ACC112 (cell line): ENCODE data around the gene BST1.

Experiments
- H2AFZ ChIP-seq: fragments of 200-600 bp; sonication (generic); one replicate; pipeline ENCODE4 v1.6.0; 2017; ENCODE audit warnings: antibody characterized with exemption, low read length; ENCODE audit not compliant: unreplicated experiment
- H3K27ac ChIP-seq: fragments of 200-600 bp; sonication (generic); 2 replicates; pipeline ENCODE4 v1.5.1; 2014; ENCODE audit warnings: low read depth, mild to moderate bottlenecking, antibody characterized with exemption, low read length, moderate library complexity
- H3K27me3 ChIP-seq: fragments of 200-600 bp; sonication (generic); 2 replicates; pipeline ENCODE4 v1.6.1; 2014; ENCODE audit warnings: mild to moderate bottlenecking, antibody characterized with exemption, low read length, moderate library complexity, mixed read lengths; ENCODE audit not compliant: insufficient read depth
- H3K36me3 ChIP-seq: fragments of 200-600 bp; sonication (generic); 2 replicates; pipeline ENCODE4 v1.6.1; 2016; ENCODE audit warnings: mild to moderate bottlenecking, antibody characterized with exemption, low read length, moderate library complexity, mixed read lengths; ENCODE audit not compliant: insufficient read depth
- H3K4me1 ChIP-seq: fragments of 200-600 bp; sonication (generic); one replicate; pipeline ENCODE4 v1.6.1; 2016; ENCODE audit warnings: low read length, mixed read lengths; ENCODE audit not compliant: insufficient read depth, unreplicated experiment, control insufficient read depth
- H3K4me3 ChIP-seq: fragments of 200-600 bp; sonication (generic); 2 replicates; pipeline ENCODE4 v1.5.1; 2014; ENCODE audit warnings: mild to moderate bottlenecking, low read depth, low read length
- H3K79me2 ChIP-seq: fragments of 200-600 bp; sonication (generic); one replicate; pipeline ENCODE4 v1.6.0; 2016; ENCODE audit warnings: low read length; ENCODE audit not compliant: control insufficient read depth, unreplicated experiment, insufficient read depth

Gene BST1

DNA sequence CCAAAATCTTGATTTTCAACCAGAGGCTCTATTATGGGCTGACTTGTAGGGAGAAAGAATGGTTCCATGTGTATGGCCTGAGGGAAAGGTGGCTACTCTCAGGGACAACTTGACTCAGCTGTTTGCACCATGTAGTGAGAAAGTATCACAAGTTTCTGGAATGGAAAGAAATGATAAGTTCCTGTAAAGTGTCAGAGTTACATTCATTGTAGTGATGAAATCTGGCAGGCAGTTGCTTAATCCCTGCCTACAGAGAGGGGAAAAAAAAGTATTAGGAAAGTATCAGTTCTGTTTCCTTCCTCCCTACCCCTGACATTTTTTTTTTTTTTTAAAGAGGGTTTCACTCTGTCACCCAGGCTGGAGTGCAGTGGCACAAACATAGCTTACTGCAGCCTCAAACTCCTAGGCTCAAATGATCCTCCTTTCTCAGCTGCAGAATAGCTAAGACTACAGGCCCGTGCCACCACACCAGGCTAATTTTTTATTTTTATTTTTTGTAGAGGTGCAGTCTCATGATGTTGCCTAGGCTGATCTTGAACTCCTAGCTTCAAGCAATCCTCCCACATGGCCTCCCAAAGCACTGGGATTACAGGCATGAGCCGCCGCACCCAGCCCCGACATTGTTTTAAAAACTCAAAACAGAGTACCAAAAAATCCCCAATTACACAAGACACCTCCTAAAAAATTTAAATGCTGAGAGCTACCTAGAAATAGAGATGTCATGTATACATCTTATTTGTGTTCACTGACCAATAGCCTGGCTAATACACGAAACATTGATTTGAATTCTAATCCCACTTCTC lies 42.9 kb upstream of the BST1 start:
- Histone ChIP-seq H2AFZ (no peak overlapping the region), H3K27ac (peak overlapping the region; percentile 53), H3K4me3 (no peak overlapping the region), H3K4me1 (peaks cover 11% of the 10 kb centered on the region), H3K27me3 (no peaks in the 10 kb centered on the region), H3K79me2 (peaks cover 3% of the 10 kb centered on the region), H3K36me3 (no peaks in the 10 kb centered on the region)

DNA sequence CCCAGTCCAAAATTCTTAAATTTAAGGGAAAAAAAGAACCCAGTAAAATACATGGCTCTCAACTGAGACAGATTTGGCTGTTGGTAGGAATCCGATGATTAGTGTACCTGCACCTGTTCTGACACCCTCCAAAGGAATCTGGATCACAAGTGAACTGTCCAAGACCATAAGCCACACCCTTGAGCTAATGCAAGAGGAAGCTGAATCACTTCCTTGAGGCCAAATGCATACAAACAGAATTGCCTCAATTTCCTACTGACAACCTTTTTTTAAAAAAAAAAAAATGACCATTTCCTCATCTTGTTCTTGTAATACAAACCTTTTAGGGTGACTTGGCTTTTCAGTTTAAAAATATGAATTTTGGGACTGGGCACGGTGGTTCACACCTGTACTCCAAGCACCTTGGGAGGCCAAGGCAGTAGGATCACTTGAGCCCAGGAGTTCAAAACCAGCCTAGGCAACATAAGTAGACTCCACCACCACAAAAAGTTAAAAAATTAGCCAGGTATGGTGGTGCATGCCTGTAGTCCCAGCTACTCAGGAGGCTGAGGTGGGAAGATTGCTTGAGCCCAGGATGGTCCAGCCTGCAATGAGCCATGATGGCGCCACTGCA lies 37.0 kb upstream of the BST1 start:
- H3K27ac ChIP-seq, result peak overlapping the region; percentile 41
- no peak overlapping the region for H3K4me3 ChIP-seq
- peaks cover 11% of the 10 kb centered on the region for H3K79me2 ChIP-seq
- H2AFZ ChIP-seq, result no peak overlapping the region
- no peaks in the 10 kb centered on the region for H3K27me3 ChIP-seq
- peaks cover 9% of the 10 kb centered on the region; the same call in 1 of the 2 replicates for H3K36me3 ChIP-seq
- peaks cover 17% of the 10 kb centered on the region for H3K4me1 ChIP-seq

DNA sequence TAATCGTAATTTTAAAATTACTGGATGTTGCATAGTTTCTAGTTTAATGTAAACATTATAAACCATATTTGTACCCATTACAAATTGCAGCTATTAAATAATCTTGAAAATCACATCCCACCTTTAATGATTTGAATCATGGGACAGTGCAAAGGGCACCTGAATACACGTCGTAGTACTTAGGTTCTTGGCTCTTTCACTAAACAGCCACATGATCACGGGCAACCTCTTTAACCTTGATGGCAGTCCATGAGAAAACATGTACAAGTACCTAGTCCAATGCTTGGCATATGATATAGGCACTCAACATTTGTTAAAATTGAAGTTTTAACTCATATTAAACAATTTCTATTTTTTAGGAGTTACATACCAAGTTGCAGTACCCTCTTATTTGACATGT lies 35.9 kb upstream of the BST1 start:
- peaks cover 11% of the 10 kb centered on the region for H3K36me3 ChIP-seq
- peaks cover 21% of the 10 kb centered on the region for H3K79me2 ChIP-seq
- H3K4me3 ChIP-seq, result no peak overlapping the region
- H3K4me1 ChIP-seq, result peaks cover 17% of the 10 kb centered on the region
- H3K27me3 ChIP-seq, result no peaks in the 10 kb centered on the region
- H3K27ac ChIP-seq, result no peak overlapping the region
- no peak overlapping the region for H2AFZ ChIP-seq

DNA sequence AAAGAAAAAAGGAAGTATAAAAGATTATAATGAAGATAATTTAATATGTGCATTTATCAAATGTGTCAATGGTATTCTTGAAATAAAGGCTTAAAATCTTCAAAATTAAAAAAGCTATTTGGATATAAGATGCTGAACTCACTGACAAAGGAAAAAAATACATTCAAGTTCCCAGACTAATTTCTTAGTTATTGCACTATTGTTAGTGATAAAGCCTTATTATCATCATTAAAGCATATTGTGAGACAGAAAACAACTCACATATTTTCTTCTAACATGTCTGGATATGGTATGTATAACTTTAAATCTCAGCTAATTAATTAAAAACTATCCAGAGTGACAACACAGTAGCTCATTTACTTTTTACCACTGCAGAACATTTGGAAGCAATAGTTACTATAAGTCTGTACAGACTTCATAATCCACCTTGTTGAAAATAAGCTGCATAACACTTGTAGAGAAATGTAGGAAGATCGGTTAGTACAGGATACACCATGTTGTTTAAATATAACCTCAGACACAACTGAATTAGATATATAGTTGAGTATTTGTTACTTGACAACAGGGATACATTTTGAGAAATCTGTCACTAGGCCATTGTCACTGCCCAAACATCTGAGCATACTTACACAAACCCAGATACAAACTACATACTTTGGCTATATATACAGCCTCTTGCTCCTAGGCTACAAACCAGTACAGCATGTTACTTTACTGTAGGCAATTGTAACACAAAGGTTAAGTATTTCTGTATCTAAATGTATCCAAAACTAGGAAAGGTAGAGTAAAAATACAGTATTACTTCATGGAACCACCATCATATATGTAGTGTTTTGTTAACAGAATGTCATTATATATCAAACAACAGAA lies 34.1 kb upstream of the BST1 start:
- Histone ChIP-seq H3K4me3 (no peak overlapping the region), H3K4me1 (peaks cover 17% of the 10 kb centered on the region), H3K79me2 (peaks cover 37% of the 10 kb centered on the region), H2AFZ (peak overlapping the region; percentile 25), H3K36me3 (peaks cover 15% of the 10 kb centered on the region), H3K27me3 (no peaks in the 10 kb centered on the region), H3K27ac (no peak overlapping the region)

DNA sequence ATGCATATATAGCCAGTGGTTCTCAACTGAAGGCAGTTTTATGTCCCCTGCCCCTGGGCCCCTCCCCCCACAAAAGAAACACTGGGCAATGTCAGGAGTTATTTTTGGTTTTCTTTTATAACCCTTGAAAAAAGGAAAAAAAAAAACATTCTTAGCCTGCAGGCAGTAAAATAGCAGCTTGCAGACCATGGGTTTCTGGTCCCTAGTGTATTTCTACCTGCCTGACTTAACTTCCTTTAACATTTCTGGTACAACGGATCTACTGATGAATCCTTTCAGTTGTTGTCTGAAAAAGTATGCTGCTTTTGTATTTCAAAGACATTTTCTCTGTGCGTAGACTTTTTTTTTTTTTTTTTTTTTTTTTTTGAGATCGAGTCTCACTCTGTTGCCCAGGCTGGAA lies 32.3 kb upstream of the BST1 start:
- no peak overlapping the region for H3K27ac ChIP-seq
- H3K4me3 ChIP-seq, result no peak overlapping the region
- peaks cover 15% of the 10 kb centered on the region for H3K36me3 ChIP-seq
- peaks cover 20% of the 10 kb centered on the region for H3K4me1 ChIP-seq
- peaks cover 53% of the 10 kb centered on the region for H3K79me2 ChIP-seq
- no peaks in the 10 kb centered on the region for H3K27me3 ChIP-seq
- H2AFZ ChIP-seq, result no peak overlapping the region

DNA sequence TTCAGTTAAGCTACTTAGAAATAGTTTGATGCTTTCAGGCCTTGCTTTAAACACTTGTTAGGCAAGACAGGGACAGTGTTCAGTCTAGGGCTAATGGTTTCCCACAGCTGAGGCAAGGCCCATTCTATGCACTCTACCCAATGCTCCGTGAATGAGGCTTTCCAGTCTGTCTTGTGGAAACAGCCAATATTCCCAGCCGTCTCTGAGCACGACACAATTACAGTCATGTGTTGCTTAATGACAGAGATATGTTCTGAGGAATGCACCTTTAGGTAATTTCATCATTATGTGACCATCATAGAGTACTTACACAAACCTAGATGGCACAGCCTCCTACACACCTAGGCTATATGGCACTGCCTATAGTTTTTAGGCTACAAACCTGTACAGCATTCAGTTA lies 30.8 kb upstream of the BST1 start:
- peaks cover 17% of the 10 kb centered on the region for H3K4me1 ChIP-seq
- H3K4me3 ChIP-seq, result no peak overlapping the region
- no peak overlapping the region for H3K27ac ChIP-seq
- H2AFZ ChIP-seq, result no peak overlapping the region
- H3K79me2 ChIP-seq, result peaks cover 65% of the 10 kb centered on the region
- H3K36me3 ChIP-seq, result peaks cover 13% of the 10 kb centered on the region
- H3K27me3 ChIP-seq, result no peaks in the 10 kb centered on the region

DNA sequence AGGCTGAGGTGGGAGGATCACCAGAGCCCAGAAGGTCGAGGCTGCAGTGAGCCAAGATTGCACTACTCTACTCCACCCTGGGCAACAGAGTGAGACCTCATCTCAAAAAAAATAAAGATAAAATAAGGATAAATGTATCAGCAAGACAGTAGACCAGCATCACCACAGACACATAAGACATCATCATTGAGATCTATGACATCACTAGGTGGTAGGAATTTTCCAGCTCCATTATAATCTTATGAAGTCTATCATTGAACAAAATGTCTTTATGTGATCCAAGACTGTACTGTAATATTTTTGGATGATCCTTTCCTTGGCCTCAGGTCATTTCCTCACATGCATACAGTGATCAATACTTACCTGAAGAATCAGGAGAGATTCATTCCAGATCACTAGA lies 29.5 kb upstream of the BST1 start:
- H3K36me3 ChIP-seq, result peaks cover 6% of the 10 kb centered on the region
- H3K79me2 ChIP-seq, result peaks cover 77% of the 10 kb centered on the region
- no peaks in the 10 kb centered on the region for H3K27me3 ChIP-seq
- no peak overlapping the region for H3K27ac ChIP-seq
- no peak overlapping the region for H3K4me3 ChIP-seq
- no peak overlapping the region for H2AFZ ChIP-seq
- peaks cover 27% of the 10 kb centered on the region for H3K4me1 ChIP-seq

DNA sequence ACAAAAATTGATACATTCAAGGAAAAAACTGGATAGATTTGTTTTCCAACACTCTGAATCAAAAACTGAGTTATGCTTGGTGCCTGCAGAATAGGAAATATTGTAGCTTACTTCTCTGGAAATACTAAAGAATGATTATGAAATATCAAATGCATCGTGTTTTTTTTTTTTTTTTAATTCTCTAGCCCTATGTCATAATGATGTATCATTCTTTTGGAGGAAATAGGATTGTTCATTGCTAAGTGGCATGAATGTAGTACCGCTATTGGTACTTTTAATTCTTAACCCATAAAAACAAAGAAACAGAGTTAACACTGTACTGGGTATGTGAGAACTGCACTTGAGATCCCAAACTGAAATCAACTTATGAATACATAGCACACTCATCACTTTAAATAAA lies 28.8 kb upstream of the BST1 start:
- no peak overlapping the region for H3K27ac ChIP-seq
- no peak overlapping the region for H2AFZ ChIP-seq
- H3K4me1 ChIP-seq, result peaks cover 27% of the 10 kb centered on the region
- H3K79me2 ChIP-seq, result peaks cover 82% of the 10 kb centered on the region
- peaks cover 6% of the 10 kb centered on the region for H3K36me3 ChIP-seq
- H3K27me3 ChIP-seq, result no peaks in the 10 kb centered on the region
- H3K4me3 ChIP-seq, result no peak overlapping the region

DNA sequence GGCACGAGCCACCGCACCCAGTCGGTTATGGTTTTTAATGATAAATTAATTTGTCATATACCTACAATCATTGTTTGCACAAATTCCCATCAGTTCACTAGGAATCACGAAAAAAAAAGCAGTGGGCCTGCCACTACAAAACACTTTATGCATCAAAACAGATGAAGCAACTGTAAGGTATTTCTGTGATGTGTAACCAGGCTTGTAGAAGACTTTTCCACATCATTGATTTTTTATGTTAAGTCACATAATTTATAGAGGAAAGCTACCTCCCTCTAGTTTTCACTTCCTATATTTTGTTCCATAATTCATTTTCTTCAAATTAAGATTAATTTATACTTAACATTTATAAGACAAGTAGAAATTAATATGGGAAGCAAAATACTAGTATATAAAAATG lies 27.9 kb upstream of the BST1 start:
- peaks cover 6% of the 10 kb centered on the region for H3K36me3 ChIP-seq
- peaks cover 32% of the 10 kb centered on the region for H3K4me1 ChIP-seq
- H3K27ac ChIP-seq, result no peak overlapping the region
- no peak overlapping the region for H2AFZ ChIP-seq
- H3K79me2 ChIP-seq, result peaks cover 89% of the 10 kb centered on the region
- no peaks in the 10 kb centered on the region for H3K27me3 ChIP-seq
- no peak overlapping the region for H3K4me3 ChIP-seq

DNA sequence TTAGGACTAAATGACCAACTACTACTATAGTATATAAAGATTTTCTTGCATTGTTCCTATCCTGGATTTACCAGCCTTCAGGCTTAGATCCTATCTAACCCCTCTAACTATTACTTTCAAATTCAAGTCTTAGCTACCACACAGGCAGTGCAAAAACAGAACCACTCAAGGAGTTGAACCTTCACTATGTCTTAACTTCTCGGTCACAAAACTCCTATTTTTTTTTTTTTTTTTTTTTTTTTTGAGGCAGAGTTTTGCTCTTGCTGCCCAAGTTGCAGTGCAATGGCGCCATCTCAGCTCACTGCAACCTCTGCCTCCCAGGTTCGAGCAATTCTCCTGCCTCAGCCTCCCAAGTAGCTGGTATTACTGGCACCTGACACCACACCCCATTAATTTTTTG lies 27.5 kb upstream of the BST1 start:
- Histone ChIP-seq H3K79me2 (peaks cover 89% of the 10 kb centered on the region), H3K4me1 (peaks cover 36% of the 10 kb centered on the region), H3K36me3 (peaks cover 6% of the 10 kb centered on the region), H3K27me3 (no peaks in the 10 kb centered on the region), H3K27ac (no peak overlapping the region), H2AFZ (no peak overlapping the region), H3K4me3 (no peak overlapping the region)
